Breast epithelium (tissue), 4 donors: Measurements from ENCODE around the gene PLEKHM3. TPM values are rescaled to one million over a fixed set of nuclear protein-coding genes. Genes with fewer than 3 reads are reported as not detected.

Experiments used
- DNase-seq, 2 donors: peaks; one replicate each; pipeline ENCODE4 v3.0.0-alpha.2; 2019; ENCODE audit warnings: low spot score in 2 of 2
- H3K27ac ChIP-seq, 2 donors: fragments of 200-600 bp; sonication (generic) in 1 of 2; one replicate each; pipeline ENCODE4 v1.5.1; 2016 to 2019; ENCODE audit warnings: mild to moderate bottlenecking in 1 of 2
- H3K27me3 ChIP-seq, 2 donors: fragments of 200-600 bp; sonication (generic) in 1 of 2; one replicate each; pipeline versions ENCODE4 v1.5.1 to v1.6.0; 2017 to 2019; ENCODE audit warnings: control low read depth in 1 of 2, mild to moderate bottlenecking in 1 of 2
- H3K36me3 ChIP-seq: fragments of 200-600 bp; one replicate; pipeline ENCODE4 v1.5.1; 2019
- H3K4me1 ChIP-seq, 2 donors: fragments of 200-600 bp; sonication (generic); one replicate each; pipeline ENCODE4 v1.5.1; 2016 to 2019; ENCODE audit warnings: control low read depth in 1 of 2
- H3K4me3 ChIP-seq, 3 donors: fragments of 200-600 bp; sonication (generic); 1 replicate in 2 of 3; 2 replicates in 1 of 3; pipeline ENCODE4 v1.5.1; 2016 to 2019; ENCODE audit warnings: mild to moderate bottlenecking in 3 of 3, moderate library complexity in 2 of 3
- H3K9me3 ChIP-seq, 2 donors: fragments of 200-600 bp; sonication (generic) in 1 of 2; one replicate each; pipeline ENCODE4 v1.5.1; 2016 to 2019; ENCODE audit warnings: control low read depth in 1 of 2
- CTCF ChIP-seq, 3 donors: fragments of 450-650 bp; IDR thresholded peaks; one replicate each; pipeline ENCODE4 v1.5.1; 2016 to 2017; ENCODE audit warnings: antibody characterized with exemption in 3 of 3, mild to moderate bottlenecking in 3 of 3, moderate library complexity in 3 of 3
- POLR2A ChIP-seq: fragments of 450-650 bp; IDR thresholded peaks from one replicate; pipeline ENCODE4 v1.6.1; 2016; ENCODE audit warnings: antibody characterized with exemption, mild to moderate bottlenecking, moderate library complexity
- POLR2AphosphoS5 ChIP-seq, 3 donors: sonication (generic); formaldehyde crosslinking; IDR thresholded peaks; one replicate each; pipeline ENCODE4 v1.6.1; 2017; ENCODE audit warnings: antibody characterized with exemption in 3 of 3
- intact Hi-C: fragments of 100-400 bp; cut with DNase I; formaldehyde crosslinking; loops from one replicate; pipeline ENCODE4 v1.15.1; 2023; ENCODE audit warnings: low total_unique reads
- total RNA-seq, 3 donors: library from RNA; depleted of rRNA; stranded (reverse); fragments of >200 nt; gene quantifications; one replicate each; pipeline ENCODE4 v1.1.0, GENCODE V29; 2016

PLEKHM3 gene
- 10 to 100 TPM; 24.3 to 35.0 (median 29.0) TPM for total RNA-seq

- TF ChIP-seq POLR2A = no peak
- no peak for TF ChIP-seq CTCF (IDR thresholded peaks at IDR 0.05)
- peak; percentile 57 to 70 (median 64) for TF ChIP-seq POLR2AphosphoS5 (IDR thresholded peaks at IDR 0.05)
- no peaks in the 10 kb centered on the region for H3K4me1 ChIP-seq
- intact Hi-C loops = no loop called here
- peak within 1 kb of the TSS; percentile 79 to 90 (median 84) for H3K4me3 ChIP-seq
- peak within 1 kb of the TSS; percentile 78 to 85 for H3K27ac ChIP-seq
- H3K36me3 ChIP-seq = no peaks in the 10 kb centered on the region
- H3K9me3 ChIP-seq = no peaks in the 10 kb centered on the region
- no peaks in the 10 kb centered on the region for H3K27me3 ChIP-seq
- peak; percentile 77 to 85 for DNase-seq
These were observed at the start of gene PLEKHM3 for GRCh38 chr2:208025037-208025813. TSS of gene PLEKHM3 (minus strand) at chr2:208025527. CDS start at chr2:208001639, 23,888 bp downstream.

- Histone ChIP-seq H3K36me3 (no peaks in the 10 kb centered on the region), H3K4me1 (no peaks in the 10 kb centered on the region), H3K27me3 (no peaks in the 10 kb centered on the region), H3K4me3 (no peak overlapping the region), H3K27ac (no peak overlapping the region), H3K9me3 (no peaks in the 10 kb centered on the region)
- TF ChIP-seq POLR2A (no peak), POLR2AphosphoS5 (IDR thresholded peaks at IDR 0.05) (no peak), CTCF (IDR thresholded peaks at IDR 0.05) (no peak)
- intact Hi-C loops = no loop called here
- no peak for DNase-seq
These were observed 49.5 kb upstream of the PLEKHM3 start for GRCh38 chr2:208074610-208075356.

GRCh38 chr2:208072250-208072892, 47.0 kb upstream of the PLEKHM3 start:
- no peaks in the 10 kb centered on the region for H3K9me3 ChIP-seq
- H3K4me1 ChIP-seq = no peaks in the 10 kb centered on the region
- intact Hi-C loops = no loop called here
- no peak overlapping the region for H3K27ac ChIP-seq
- no peaks in the 10 kb centered on the region for H3K36me3 ChIP-seq
- H3K27me3 ChIP-seq = no peaks in the 10 kb centered on the region
- TF ChIP-seq POLR2AphosphoS5 (IDR thresholded peaks at IDR 0.05) (no peak), CTCF (IDR thresholded peaks at IDR 0.05) (peak; percentile 25 to 57 (median 49)), POLR2A (no peak)
- H3K4me3 ChIP-seq = no peak overlapping the region
- peak in 1 of 2 donors; percentile 31 for DNase-seq

DNA sequence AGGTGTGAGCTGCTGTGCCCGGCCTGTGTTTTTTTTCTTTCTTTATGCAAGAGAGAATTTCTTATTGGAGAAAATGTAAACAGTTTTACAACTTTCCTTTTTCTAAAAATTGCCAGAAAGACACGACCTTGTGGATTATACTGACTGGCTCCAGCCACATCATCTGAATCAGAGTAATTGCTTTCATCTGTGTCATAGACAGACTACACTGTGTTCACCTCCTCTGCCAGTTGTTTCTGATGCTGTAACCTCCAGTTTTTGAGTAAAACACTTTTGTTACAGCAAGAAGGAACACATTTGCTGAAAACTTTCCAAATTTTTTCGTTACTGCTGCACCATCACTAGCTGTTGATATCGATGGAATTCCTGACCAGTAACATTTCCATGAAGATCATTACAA, 43.9 kb upstream of the PLEKHM3 start:
- intact Hi-C loops = no loop called here

GRCh38 chr2:208066016-208066415, 40.7 kb upstream of the PLEKHM3 start:
- TF ChIP-seq POLR2AphosphoS5 (IDR thresholded peaks at IDR 0.05) = no peak
- no peak for TF ChIP-seq POLR2A
- TF ChIP-seq CTCF (IDR thresholded peaks at IDR 0.05) = no peak
- H3K27me3 ChIP-seq = no peaks in the 10 kb centered on the region
- H3K4me3 ChIP-seq = no peak overlapping the region
- no peaks in the 10 kb centered on the region for H3K4me1 ChIP-seq
- H3K9me3 ChIP-seq = no peaks in the 10 kb centered on the region
- intact Hi-C loops = no loop called here
- H3K36me3 ChIP-seq = no peaks in the 10 kb centered on the region
- DNase-seq = no peak
- H3K27ac ChIP-seq = no peak overlapping the region

More for the DNA sequence above, 43.9 kb upstream of the PLEKHM3 start:
- no peak overlapping the region for H3K4me3 ChIP-seq
- H3K9me3 ChIP-seq = no peaks in the 10 kb centered on the region
- no peaks in the 10 kb centered on the region for H3K27me3 ChIP-seq
- DNase-seq = no peak
- no peak for TF ChIP-seq POLR2A
- TF ChIP-seq POLR2AphosphoS5 (IDR thresholded peaks at IDR 0.05) = no peak
- no peaks in the 10 kb centered on the region for H3K36me3 ChIP-seq
- H3K27ac ChIP-seq = no peak overlapping the region
- no peaks in the 10 kb centered on the region for H3K4me1 ChIP-seq
